WTC11 (cell line): ENCODE data around the gene DUSP6.

Experiments
- CTCF ChIP-seq: fragments of 200-600 bp; IDR thresholded peaks from 2 replicates; pipeline ENCODE4 v1.8.0; 2022; ENCODE audit warnings: antibody characterized with exemption
- ESRRA ChIP-seq: sonication (generic); formaldehyde crosslinking; IDR thresholded peaks from 2 replicates; pipeline ENCODE4 v1.8.1; 2022; ENCODE audit warnings: mild to moderate bottlenecking, missing genetic modification reagents, borderline replicate concordance
- ETV6 ChIP-seq: sonication (generic); formaldehyde crosslinking; IDR thresholded peaks from 2 replicates; pipeline ENCODE4 v1.8.1; 2022; ENCODE audit warnings: mild to moderate bottlenecking, missing genetic modification reagents
- MAX ChIP-seq: sonication (generic); formaldehyde crosslinking; IDR thresholded peaks from 2 replicates; pipeline ENCODE4 v1.8.0; 2022; ENCODE audit warnings: mild to moderate bottlenecking, missing genetic modification reagents
- MXD4 ChIP-seq: fragments of 250-450 bp; sonication (Bioruptor Pico); IDR thresholded peaks from 2 replicates; pipeline ENCODE4 v1.8.0; 2021; ENCODE audit warnings: mild to moderate bottlenecking, moderate library complexity, borderline replicate concordance
- MYBL2 ChIP-seq: sonication (generic); formaldehyde crosslinking; IDR thresholded peaks from 2 replicates; pipeline ENCODE4 v1.8.1; 2023; ENCODE audit warnings: mild to moderate bottlenecking, moderate library complexity, missing genetic modification reagents
- RELA ChIP-seq: sonication (generic); formaldehyde crosslinking; IDR thresholded peaks from 2 replicates; pipeline ENCODE4 v1.8.1; 2022; ENCODE audit warnings: missing genetic modification reagents, mild to moderate bottlenecking, borderline replicate concordance
- USF1 ChIP-seq: sonication (generic); formaldehyde crosslinking; IDR thresholded peaks from 2 replicates; pipeline ENCODE4 v1.8.0; 2022; ENCODE audit warnings: mild to moderate bottlenecking, missing genetic modification reagents
- ZNF138 ChIP-seq: sonication (generic); formaldehyde crosslinking; conservative IDR thresholded peaks from 2 replicates; pipeline ENCODE4 v1.8.1; 2022; ENCODE audit warnings: mild to moderate bottlenecking, moderate library complexity, missing genetic modification reagents
- ZNF219 ChIP-seq: sonication (generic); formaldehyde crosslinking; IDR thresholded peaks from 2 replicates; pipeline ENCODE4 v1.8.0; 2023; ENCODE audit warnings: missing genetic modification reagents, mild to moderate bottlenecking, borderline replicate concordance
- TF ChIP-seq, protein P1 (sequence below): sonication (generic); formaldehyde crosslinking; conservative IDR thresholded peaks from 2 replicates; pipeline ENCODE4 v1.8.1; 2022; ENCODE audit warnings: mild to moderate bottlenecking, missing genetic modification reagents

DNA sequence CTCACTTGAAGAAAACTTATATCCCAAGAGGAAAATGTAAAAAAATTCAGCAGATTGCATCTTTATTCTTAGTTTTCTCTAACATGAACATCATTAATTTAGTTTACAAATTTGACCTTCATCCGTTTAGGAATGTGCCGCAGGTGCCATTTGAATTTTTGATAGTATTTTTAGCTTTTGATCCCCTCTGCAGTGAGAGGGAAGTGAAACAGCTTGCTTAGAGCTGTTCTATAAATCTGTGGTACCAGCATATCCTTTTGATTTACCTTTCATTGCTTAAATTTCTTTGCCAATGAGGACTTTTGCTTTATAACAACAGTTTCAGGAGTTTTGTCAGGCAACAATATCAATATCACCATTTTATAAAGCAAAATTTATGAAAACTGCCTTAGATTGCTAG, 32.7 kb downstream of the DUSP6 start:
- TF ChIP-seq CTCF (no peak), MAX (CRISPR knock-in tag) (no peak), RELA (CRISPR knock-in tag) (no peak), MXD4 (no peak), MYBL2 (no peak), ETV6 (CRISPR knock-in tag) (no peak), USF1 (no peak), ESRRA (CRISPR knock-in tag) (no peak), ZNF138 (CRISPR knock-in tag) (no peak), ZNF219 (CRISPR knock-in tag) (no peak)
- TF ChIP-seq, protein P1, sequence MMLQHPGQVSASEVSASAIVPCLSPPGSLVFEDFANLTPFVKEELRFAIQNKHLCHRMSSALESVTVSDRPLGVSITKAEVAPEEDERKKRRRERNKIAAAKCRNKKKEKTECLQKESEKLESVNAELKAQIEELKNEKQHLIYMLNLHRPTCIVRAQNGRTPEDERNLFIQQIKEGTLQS (CRISPR knock-in tag), result no peak
